GM18505 (cell line): ENCODE measurements around the gene PDIA4.
A peak's percentile ranks its signal among the peaks of the same experiment; 100 is the strongest.
"Not testable (repeated sequence)": the region's sequence is repeated elsewhere in the genome, so short reads cannot be mapped to it uniquely, and the experiment has no call there.

Experiments used
- ATAC-seq: cut with Tn5 transposase; IDR thresholded peaks from one replicate; pipeline ENCODE4 v1.9.1; 2021; ENCODE audit not compliant: unreplicated experiment
- POLR2A ChIP-seq: IDR thresholded peaks from 4 replicates; pipeline ENCODE4 v1.6.1; 2011; ENCODE audit warnings: borderline replicate concordance; ENCODE audit not compliant: insufficient read depth, insufficient read length; ENCODE audit errors: extremely low read depth

The PDIA4 gene

DNA sequence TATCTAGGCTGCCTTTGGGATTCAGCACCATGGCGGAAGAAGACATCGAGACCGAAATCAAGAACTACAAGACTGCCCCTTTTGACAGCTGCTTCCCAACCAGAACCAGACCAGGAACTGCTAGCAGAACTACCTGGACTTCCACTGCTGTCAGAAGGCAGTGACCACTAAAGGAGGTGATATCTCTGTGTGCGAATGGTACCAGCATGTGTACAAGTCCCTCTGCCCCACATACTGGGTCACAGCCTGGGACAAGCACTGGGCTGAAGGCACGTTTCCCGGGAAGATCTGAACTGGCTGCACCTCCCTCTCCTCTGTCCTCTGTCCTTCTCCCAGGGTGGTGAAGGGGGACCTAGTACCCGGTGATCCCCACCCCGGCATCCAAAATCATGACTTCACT lies 25.6 kb upstream of the PDIA4 start:
- TF ChIP-seq POLR2A = no peak
- no peak for ATAC-seq

DNA sequence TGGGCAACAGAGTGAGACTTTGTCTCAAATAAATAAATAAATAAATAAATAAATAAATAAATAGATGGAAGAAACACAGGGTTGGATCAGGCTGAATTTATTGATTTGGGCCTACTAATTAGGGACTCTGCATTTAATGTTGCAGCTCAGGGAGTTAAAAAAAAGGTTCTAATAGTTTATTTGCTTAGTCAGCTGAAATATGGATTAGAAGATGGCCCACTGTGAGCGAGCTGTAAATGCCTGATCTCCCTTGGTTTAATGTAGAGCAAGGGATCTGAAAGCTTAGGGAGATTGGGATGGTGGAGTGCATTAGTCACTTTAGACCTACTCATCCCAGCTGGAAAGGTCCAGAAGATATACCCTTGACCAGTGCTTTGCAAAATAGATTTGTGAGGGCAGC lies 25.1 kb upstream of the PDIA4 start:
- no peak for TF ChIP-seq POLR2A
- ATAC-seq = no peak

DNA sequence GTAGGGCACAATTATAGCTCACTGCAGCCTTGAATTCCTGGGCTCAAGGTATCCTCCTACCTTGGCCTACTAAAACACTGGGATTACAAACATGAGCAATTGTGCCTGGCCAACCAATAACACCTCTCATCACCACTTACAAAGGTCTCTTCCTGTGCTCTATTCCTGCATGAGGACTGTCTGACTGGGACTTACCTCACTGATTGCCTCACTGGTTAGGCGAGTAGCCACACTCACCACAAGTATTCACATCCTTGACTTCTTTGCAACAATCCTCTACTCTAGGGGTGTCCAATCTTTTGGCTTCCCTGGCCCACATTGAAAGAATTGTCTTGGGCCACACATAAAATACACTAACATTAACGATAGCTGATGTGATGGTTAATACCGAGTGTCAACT lies 22.6 kb upstream of the PDIA4 start:
- no peak for ATAC-seq
- TF ChIP-seq POLR2A = no peak

DNA sequence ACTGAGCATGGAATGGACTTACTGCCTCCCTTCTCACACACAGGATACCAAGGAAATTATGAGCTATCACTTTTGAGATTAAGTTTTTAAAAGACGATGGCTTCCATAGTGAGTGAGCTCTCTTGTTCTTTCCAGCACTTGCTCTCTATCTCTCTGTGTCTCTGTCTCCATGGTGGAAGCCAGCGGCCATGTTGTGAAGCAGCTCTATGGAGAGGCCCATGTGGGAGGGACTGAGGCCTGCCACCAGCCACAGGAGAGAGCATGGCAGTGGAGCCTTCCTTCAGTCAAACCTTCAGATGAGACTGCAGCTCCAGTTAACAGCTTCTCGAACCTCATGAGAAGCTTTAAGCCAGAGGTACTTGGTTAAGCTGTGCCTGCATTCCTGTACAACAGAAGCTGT lies 20.5 kb upstream of the PDIA4 start:
- ATAC-seq = no peak
- no peak for TF ChIP-seq POLR2A

DNA sequence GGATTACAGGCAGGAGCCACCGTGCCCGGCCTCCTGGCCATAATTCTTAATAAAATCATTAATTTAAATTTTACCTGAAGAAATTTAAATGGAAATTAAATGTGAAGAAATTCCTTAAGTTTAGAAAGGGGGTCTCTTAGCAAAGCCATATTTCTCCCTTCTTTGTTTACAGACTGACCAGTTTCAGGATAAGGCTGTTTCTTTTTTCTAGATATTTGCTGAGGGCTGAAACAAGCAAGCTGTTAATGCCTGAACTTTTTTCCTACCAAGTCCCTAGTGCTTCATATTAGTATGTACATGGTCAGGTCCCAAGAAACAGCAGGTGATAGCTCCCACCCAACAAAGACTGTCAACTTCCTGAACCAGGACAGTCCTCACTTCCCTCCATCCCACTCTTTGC lies 18.1 kb upstream of the PDIA4 start:
- no peak for ATAC-seq
- no peak for TF ChIP-seq POLR2A

DNA sequence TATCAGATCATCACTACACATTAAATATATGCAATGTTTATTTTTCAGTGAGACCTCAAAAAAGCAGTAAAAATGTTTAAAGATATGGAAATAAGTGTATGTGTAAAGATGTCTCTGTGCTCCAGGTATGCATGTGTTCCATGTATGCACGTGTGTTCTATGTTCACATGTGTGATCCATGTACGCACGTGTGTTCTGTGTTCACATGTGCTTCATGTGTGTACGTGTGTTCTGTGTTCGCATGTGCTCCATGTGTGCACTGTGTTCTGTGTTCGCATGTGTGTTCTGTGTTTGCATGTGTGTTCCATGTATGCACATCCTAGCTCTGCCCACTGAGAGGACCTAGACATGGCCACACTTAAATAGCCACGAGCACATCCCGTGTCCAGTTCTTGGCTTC lies 15.6 kb upstream of the PDIA4 start:
- no peak for TF ChIP-seq POLR2A
- no peak for ATAC-seq

DNA sequence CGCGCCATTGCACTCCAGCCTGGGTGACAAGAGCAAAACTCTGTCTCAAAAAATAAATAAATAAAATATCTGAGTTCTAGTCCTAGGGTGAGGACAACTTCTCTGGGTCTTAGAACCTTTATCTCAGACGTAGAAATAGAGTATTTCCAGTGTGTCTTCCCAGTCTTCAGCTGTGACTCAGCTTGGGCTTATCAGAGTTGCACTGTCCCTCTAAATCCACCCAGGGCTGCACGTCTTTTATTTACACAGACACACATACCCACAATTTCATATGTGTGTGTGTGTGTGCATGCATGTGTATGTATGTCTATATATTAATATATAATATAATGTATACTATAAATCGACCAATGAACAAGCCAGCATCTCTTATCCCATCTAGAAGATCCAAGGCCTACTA lies 13.0 kb upstream of the PDIA4 start:
- ATAC-seq = no peak
- no peak for TF ChIP-seq POLR2A

DNA sequence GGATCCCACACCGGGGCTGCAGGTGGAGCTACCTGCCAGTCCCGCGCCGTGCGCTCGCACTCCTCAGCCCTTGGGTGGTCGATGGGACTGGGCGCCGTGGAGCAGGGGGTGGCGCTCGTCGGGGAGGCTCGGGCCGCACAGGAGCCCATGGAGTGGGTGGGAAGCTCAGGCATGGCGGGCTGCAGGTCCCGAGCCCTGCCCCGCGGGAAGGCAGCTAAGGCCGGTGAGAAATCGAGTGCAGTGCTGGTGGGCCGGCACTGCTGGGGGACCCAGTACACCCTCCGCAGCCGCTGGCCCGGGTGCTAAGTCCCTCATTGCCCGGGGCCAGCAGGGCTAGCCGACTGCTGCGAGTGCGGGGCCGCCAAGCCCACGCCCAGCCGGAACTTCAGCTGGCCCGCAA lies 10.3 kb upstream of the PDIA4 start:
- not testable (repeated sequence) for ATAC-seq

DNA sequence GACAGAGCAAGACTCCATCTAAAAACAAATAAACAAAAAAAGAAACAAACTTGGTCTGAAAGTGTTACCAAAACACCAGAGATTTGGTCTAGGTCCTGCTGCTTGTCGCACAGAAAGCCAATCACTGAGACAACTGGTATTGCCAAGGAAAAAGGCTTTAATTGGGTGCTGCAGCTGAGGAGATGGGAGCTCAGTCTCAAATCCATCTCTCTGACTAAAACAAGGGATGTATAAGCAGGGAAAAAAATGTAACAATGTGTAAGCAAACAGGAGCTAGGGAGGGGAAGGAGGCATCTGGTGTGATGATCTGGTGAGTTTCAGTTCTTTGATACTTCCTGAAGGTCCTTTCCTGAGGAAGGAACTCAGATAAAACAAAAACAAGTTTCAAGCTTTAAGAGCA lies 8.4 kb upstream of the PDIA4 start:
- no peak for ATAC-seq
- no peak for TF ChIP-seq POLR2A

DNA sequence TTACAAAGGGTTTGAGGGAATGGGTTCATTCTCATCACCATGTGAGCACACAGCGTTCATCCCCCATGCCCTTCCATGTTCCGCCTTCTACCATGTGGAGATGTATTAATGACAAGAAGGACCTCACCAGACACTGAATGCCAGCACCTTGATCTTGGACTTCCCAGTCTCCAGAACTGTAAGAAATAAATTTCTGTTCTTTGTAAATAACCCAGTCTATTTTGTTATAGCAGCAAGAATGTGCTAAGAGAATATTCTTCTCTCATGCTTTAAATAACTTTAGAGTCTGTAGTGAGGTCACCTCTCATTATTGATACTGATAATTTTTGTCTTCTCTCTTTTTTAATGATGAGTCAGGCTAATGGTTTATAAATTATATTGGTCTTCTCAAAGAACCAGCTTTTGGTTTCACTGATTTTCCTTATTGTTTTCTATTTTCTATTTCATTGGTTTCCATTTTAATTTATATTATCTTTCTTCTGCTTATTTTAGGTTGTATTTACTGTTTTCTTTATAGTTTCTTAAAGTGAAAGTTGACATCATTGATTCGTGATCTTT lies 3.1 kb upstream of the PDIA4 start:
- TF ChIP-seq POLR2A = no peak
- ATAC-seq = no peak

DNA sequence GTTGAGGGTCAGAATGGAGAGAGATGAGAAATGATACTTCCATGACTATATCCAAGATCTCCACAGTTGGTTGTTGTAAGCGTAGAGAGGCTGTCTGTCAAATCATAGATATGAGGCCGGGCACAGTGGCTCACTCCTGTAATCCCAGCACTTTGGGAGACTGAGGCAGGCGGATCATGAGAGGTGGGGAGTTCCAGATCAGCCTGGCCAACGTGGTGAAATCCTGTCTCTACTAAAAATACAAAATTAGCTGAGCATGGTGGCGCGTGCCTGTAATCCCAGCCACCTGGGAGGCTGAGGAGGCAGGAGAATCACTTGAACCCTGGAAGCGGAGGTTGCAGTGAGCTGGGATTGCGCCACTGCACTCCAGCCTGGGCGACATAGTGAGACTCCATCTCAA lies 2.1 kb upstream of the PDIA4 start:
- ATAC-seq = not testable (repeated sequence)

DNA sequence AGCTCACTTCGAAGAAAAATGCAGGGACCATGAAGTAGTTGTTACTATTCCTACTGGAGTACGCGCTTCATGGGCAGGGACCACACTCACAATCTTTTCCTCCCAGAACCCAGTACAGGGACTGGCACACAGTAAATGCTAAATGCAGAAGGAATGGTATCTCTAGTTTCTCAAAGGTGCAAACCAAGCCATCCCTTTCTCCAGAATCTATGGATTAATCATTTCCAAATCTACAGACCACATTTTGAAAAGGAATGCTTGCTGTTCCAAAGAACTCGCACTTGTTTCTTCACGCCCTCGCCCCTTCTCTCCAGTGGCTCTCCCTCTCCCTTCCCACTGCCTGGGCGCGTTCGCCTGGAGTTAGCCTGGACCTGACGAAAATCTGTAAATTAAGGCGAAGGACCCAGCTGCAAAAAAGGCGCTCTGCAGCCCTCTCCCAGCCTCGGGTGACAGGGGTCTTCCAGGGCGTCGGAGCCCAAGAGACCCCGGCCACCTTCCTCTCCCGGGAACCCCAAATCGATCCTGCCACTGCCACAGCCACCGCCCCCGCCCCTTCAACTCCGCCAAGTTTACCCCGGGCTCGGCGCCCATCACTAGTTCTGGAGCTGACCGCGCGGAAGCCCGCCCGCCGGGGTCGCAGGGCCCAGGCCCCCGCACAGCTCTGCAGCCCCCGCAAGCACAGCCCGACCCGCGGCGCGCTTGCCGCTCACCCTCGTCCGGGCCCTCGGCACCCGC lies 527 bp downstream of the PDIA4 start:
- ATAC-seq = no peak
- no peak for TF ChIP-seq POLR2A

DNA sequence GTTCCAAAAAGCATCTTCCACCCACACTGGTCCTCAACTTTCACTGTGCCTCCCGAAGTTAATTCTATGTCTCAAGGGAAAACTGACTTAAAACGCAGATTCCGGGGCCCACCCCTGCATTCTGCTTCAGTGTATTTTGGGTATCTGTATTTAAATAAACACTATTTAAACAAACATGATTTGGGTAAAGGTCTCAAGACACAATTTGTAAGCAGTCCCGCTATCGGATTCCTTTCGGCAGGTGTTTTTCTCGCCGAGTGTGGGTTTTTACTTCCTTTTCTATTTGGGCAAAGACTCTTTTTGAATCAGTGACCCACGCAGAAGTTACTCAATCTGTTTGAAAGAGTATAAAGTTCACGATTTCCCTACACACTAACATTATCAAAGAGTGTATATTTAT lies 1.2 kb downstream of the PDIA4 start:
- peak; percentile 18 for TF ChIP-seq POLR2A
- no peak for ATAC-seq

DNA sequence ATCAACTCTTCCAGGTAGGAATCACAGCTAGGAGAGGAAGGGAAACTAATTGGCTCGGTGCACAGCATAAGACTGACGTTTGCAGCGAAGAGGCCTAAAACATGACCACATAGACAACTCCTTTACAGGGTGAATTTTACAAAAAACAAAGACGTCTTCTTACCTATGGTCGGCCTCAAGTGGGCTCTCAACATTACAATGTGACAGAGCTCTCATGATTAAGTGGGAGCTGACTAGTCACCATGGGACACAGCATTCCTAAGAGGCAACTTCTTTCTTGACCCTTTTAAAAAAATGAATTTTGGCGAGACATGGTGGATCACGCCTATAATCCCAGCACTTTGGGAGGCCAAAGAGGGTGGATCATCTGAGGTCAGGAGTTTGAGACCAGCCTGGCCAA lies 4.6 kb downstream of the PDIA4 start:
- ATAC-seq = no peak

More for the DNA sequence above, 4.6 kb downstream of the PDIA4 start:
- TF ChIP-seq POLR2A = no peak
